Kidney epithelial cell (primary cell): ENCODE data around the gene PLA1A. TPM values are rescaled to one million over a fixed set of nuclear protein-coding genes. Genes with fewer than 3 reads are reported as not detected.

Source experiments
- DNase-seq: peaks from one replicate; pipeline ENCODE4 v3.0.0-alpha.2; 2010; ENCODE audit warnings: low read depth
- H3K27me3 ChIP-seq: 2 replicates; pipeline ENCODE4 v1.6.0; 2011; ENCODE audit warnings: low read length; ENCODE audit not compliant: control insufficient read depth, insufficient read depth
- H3K36me3 ChIP-seq: 2 replicates; pipeline ENCODE4 v1.5.1; 2011; ENCODE audit warnings: low read length; ENCODE audit not compliant: control insufficient read depth, insufficient read depth
- H3K4me3 ChIP-seq: 2 replicates; pipeline ENCODE4 v1.5.1; 2011; ENCODE audit warnings: low read depth, mild to moderate bottlenecking, control low read depth, low read length
- CTCF ChIP-seq: IDR thresholded peaks from 2 replicates; pipeline ENCODE4 v1.5.1; 2011; ENCODE audit warnings: mild to moderate bottlenecking, moderate library complexity, low read length, control low read depth, inconsistent platforms; ENCODE audit not compliant: insufficient read depth, poor library complexity, severe bottlenecking
- total RNA-seq: library from RNA; depleted of rRNA; stranded (reverse); fragments of >200 nt; gene quantifications from 2 replicates; pipeline ENCODE4 v1.2.3, GENCODE V29; 2015

PLA1A gene
- total RNA-seq, 1 donor from 2014 or later = 1.4 TPM

- H3K4me3 ChIP-seq = no peak overlapping the region
- no peaks in the 10 kb centered on the region for H3K36me3 ChIP-seq
- no peak for DNase-seq
- H3K27me3 ChIP-seq = no peaks in the 10 kb centered on the region
- TF ChIP-seq CTCF = no peak
Observed at GRCh38 chr3:119665954-119666559, 68.4 kb downstream of the PLA1A start.

GRCh38 chr3:119669906-119670570 is 72.4 kb downstream of the PLA1A start:
- Histone ChIP-seq H3K27me3 (no peaks in the 10 kb centered on the region), H3K4me3 (no peak overlapping the region), H3K36me3 (no peaks in the 10 kb centered on the region)
- TF ChIP-seq CTCF = no peak
- DNase-seq = no peak

DNA sequence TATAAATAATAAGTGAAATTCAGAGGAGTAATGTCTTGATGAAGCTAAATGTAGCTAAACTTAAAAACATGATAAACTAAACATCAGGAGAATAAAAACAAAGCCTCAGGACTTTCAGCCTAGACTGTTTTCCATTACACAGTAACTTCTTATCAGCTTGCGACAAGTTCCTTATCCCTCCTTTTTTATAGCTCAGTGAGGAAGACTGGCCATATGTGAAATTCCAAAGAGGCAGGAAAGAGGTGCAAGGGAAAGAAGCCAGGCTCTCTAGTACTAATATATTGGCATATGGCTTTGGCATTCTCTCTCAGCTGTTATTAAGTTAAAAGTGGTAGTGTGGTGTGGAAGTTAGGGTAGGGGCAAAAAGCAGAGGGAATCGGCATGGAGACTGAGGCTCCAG is 75.1 kb downstream of the PLA1A start:
- H3K36me3 ChIP-seq = no peaks in the 10 kb centered on the region
- no peak for TF ChIP-seq CTCF
- no peak for DNase-seq
- H3K27me3 ChIP-seq = no peaks in the 10 kb centered on the region
- no peak overlapping the region for H3K4me3 ChIP-seq

DNA sequence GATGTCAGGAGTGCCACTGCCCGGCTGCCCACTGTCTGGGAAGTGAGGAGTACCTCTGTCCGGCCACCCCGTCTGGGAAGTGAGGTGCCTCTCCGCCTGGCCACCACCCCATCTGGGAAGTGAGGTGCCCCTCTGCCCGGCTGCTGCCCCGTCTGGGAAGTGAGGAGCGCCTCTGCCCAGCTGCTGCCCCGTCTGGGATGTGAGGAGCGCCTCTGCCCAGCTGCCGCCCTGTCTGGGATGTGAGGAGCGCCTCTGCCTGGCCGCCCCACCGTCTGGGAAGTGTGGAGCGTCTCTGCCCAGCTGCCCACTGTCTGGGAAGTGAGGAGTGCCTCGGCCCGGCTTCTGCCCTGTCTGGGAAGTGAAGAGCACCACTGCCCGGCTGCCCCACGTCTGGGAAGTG is 76.2 kb downstream of the PLA1A start:
- TF ChIP-seq CTCF = no peak
- no peak for DNase-seq
- Histone ChIP-seq H3K27me3 (no peaks in the 10 kb centered on the region), H3K36me3 (no peaks in the 10 kb centered on the region), H3K4me3 (no peak overlapping the region)

DNA sequence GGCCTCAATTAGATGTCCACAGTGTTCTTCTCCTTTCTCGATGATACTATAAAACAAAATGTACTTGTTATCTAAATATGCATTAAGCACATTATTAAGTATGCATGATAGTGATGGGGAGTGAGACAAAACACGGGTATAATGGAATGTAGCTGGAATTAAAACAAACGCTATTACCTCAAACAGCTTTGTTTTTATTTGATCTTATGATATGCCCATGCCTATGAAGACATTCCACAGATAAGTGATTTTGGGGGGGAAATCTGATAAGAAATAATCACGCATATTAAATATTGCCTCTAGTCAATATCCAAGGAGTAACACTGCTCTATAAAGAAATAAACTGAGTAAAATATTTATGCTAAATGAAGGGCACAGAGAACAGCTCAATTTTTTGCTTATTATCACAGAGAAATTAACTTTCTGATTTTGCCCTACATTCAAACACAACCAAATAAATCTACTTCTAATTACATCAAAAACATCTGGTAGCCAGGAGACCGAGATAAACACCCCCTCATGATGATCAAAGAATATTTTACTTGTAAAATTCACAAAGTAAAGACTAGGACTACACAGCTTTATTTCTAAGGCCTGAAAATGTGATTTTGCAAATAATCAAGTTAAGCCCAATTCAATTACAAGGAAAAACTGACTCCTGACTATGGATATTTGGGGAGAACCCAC is 77.6 kb downstream of the PLA1A start:
- no peaks in the 10 kb centered on the region for H3K27me3 ChIP-seq
- no peak for TF ChIP-seq CTCF
- DNase-seq = no peak
- H3K4me3 ChIP-seq = no peak overlapping the region
- H3K36me3 ChIP-seq = no peaks in the 10 kb centered on the region
